Activated T-cell treated with anti-CD3 and anti-CD28 coated beads for 24 hours (primary cell): ENCODE measurements around the gene GSC.
"Not testable (repeated sequence)": the region's sequence is repeated elsewhere in the genome, so short reads cannot be mapped to it uniquely, and the experiment has no call there.

Experiments
- DNase-seq: peaks from one replicate; pipeline ENCODE4 v3.0.0-alpha.2; 2020; ENCODE audit warnings: low read depth

Gene GSC

GRCh38 chr14:94771906-94772490 is 2.1 kb upstream of the GSC start:
- DNase-seq = no peak

GRCh38 chr14:94771158-94771905 is 1.4 kb upstream of the GSC start:
- DNase-seq = no peak

GRCh38 chr14:94770815-94771157 is 873 bp upstream of the GSC start:
- no peak for DNase-seq

- DNase-seq = no peak
Observed at GRCh38 chr14:94770251-94770749, 387 bp upstream of the GSC start.

- no peak for DNase-seq
Observed at GRCh38 chr14:94768521-94769390, 1.2 kb downstream of the GSC start.

GRCh38 chr14:94768141-94768520 is 1.8 kb downstream of the GSC start:
- no peak for DNase-seq

GRCh38 chr14:94767321-94767878 is 2.5 kb downstream of the GSC start:
- no peak for DNase-seq

- DNase-seq = no peak
Observed at GRCh38 chr14:94764573-94764972, 5.3 kb downstream of the GSC start.

GRCh38 chr14:94762431-94762830 is 7.5 kb downstream of the GSC start:
- DNase-seq = no peak

GRCh38 chr14:94761997-94762377 is 7.9 kb downstream of the GSC start:
- DNase-seq = no peak

- no peak for DNase-seq
Observed at GRCh38 chr14:94761348-94761996, 8.4 kb downstream of the GSC start.

GRCh38 chr14:94756310-94756882 is 13.5 kb downstream of the GSC start:
- no peak for DNase-seq

- no peak for DNase-seq
Observed at GRCh38 chr14:94754391-94754942, 15.4 kb downstream of the GSC start.

- DNase-seq = no peak
Observed at GRCh38 chr14:94752591-94753436, 17.1 kb downstream of the GSC start.

- DNase-seq = no peak
Observed at GRCh38 chr14:94751956-94752355, 18.0 kb downstream of the GSC start.

- DNase-seq = no peak
Observed at GRCh38 chr14:94751321-94751720, 18.6 kb downstream of the GSC start.

GRCh38 chr14:94750371-94750770 is 19.5 kb downstream of the GSC start:
- DNase-seq = no peak

GRCh38 chr14:94748667-94749347 is 21.1 kb downstream of the GSC start:
- DNase-seq = no peak

GRCh38 chr14:94747739-94748138 is 22.2 kb downstream of the GSC start:
- DNase-seq = no peak

GRCh38 chr14:94747153-94747552 is 22.8 kb downstream of the GSC start:
- DNase-seq = not testable (repeated sequence)
